Stimulated activated CD8-positive, alpha-beta memory T cell treated with anti-CD3 and anti-CD28 coated beads, Interleukin-4, amount 100 ng/mL, for 1 hour (primary cell): ENCODE measurements around the gene SARM1.
"Not testable (repeated sequence)": the region's sequence is repeated elsewhere in the genome, so short reads cannot be mapped to it uniquely, and the experiment has no call there.

Experiments
- DNase-seq, 2 donors: peaks; one replicate each; pipeline ENCODE4 v3.0.0-alpha.2; 2020; ENCODE audit warnings: low read depth in 2 of 2, low spot score in 1 of 2

SARM1 gene

GRCh38 chr17:28415886-28416285 is 44.4 kb downstream of the SARM1 start:
- no peak for DNase-seq

GRCh38 chr17:28416703-28417311 is 45.3 kb downstream of the SARM1 start:
- peak; percentile 7 to 8 for DNase-seq

GRCh38 chr17:28421787-28422305 is 50.4 kb downstream of the SARM1 start:
- DNase-seq = no peak

- no peak for DNase-seq
Observed at GRCh38 chr17:28425206-28425605, 53.7 kb downstream of the SARM1 start.

DNA sequence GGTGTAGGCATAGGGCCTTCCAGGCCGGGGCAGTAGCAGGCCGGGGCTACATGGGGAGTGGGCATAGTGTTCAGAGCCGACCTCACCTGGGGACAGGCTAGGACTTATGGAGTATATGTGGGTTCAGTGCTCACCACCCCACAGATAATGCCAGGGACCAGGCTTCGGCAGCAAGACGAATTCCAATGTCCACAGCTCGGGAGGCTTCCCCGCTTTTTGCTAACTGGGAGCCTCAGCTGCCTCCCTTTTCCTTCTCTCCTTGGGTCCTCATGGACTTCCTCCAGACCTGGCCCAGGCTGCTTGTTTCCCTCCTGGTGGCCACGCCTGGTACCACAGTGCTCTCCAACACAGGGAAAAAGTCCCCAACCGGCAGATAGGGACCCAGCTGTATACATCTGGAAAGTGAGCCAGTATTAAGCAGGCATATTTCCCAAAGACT is 54.6 kb downstream of the SARM1 start:
- DNase-seq = no peak

DNA sequence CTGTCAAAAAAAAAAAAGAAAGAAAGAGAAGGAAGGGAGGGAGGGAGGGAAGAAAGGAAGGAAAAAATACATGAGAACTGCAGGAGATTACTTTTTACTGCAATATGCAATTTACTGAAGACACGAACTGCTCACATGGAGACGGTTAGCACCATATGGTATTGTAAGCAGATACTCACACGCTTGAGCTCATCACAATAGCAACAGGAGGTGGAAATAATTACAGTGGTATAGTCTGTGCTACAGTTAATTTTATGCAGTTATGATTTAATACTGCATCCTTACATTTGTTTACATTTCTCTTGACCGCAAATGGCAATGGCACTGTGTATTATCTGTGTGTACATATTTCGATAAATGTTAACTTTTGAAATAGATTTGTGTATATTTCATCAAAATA is 55.9 kb downstream of the SARM1 start:
- DNase-seq = no peak

GRCh38 chr17:28427982-28428381 is 56.5 kb downstream of the SARM1 start:
- not testable (repeated sequence) for DNase-seq

DNA sequence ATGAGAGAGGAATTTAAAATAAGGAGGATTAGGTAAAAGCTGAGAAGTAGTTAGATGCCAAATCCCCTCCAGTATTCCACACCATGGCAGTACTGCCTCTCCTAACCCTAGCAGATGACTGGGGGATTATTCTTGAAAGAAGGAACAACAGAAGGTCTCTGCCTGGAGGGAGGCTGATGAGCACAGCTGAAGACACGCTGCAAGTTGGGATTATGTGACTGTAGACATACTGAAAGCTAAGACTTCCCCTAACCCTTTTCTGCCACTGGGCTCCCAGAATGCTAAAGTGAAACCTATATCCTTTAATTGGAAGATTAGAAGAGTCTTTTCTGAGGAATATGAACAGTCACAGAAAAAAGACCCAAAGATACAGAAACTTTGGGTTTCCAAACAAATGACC is 62.2 kb downstream of the SARM1 start:
- no peak for DNase-seq

- not testable (repeated sequence) for DNase-seq
Observed at GRCh38 chr17:28434326-28434725, 62.8 kb downstream of the SARM1 start.

DNA sequence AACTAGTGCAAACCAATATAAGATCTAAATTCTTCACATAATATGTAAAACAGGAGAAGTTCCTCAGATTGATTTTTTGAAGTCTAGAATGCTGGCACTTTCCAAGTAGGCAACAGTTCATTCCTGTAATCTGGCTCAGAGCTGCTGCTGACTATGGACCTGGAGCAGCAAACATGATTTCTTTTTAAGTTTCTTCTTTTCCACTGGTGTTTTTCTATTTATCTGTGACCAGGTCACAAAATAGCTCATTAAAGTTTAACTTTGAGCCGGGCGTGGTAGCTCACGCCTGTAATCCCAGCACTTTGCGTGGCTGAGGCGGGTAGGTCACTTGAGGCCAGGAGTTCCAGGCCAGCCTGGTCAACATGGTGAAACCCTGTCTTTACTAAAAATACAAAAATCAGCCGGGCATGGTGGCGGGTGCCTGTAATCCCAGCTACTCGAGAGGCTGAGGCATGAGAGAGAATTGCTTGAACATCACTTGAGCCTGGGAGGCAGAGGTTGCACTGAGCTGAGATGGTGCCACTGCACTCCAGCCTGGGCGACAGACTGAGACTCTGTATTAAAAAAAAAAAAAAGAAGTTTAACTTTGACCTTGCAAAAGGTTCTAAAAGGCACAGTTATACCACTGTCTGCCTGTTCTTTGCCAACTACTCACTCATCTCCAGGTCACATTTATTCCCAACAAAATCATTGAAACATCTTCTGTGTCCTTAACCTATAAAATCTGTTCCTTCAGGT is 72.6 kb downstream of the SARM1 start:
- DNase-seq = no peak

GRCh38 chr17:28446716-28447395 is 75.4 kb downstream of the SARM1 start:
- DNase-seq = no peak

DNA sequence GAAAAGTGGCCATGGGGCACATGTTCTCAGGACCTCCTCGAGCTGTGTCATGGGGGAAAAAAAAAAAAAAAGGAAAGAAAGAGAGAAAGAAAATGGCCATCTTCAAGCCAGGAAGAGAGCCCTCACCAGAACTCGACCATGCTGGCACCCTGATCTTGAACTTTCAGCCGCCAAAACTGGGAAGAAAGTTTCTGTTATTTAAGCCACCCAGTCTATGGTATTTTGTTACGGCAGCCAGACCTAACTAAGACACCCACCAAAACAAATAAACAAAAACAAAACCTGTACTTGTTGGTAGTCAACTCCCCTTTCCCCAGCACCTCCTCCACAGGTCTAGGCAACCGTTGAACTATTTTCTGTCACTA is 75.9 kb downstream of the SARM1 start:
- DNase-seq = no peak

DNA sequence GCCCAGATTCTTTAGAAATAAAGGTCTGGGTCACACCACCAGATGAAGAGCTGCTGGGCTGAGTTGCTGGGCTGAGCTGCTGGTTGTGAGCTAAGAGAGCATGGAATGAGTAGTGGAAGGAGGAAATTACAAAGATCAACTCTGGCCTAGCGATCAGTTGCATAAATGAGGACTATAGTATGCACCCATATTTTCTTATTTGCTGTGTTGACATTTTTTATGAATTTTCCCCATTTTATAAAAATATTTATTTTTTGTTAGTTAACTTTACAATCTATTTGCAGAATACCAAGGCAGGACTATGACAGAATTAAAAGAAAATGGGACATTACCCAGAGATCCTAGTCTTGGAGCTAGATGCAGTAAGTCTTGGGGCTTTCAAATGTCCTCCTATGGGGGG is 78.4 kb downstream of the SARM1 start:
- DNase-seq = no peak
